Testis (tissue), 3 donors: ENCODE results near the gene CNTN5. TPM values are rescaled to one million over a fixed set of nuclear protein-coding genes. Genes with fewer than 3 reads are reported as not detected.

Experiments
- DNase-seq: peaks from one replicate; pipeline ENCODE4 v3.0.0-alpha.2; 2019
- H3K27ac ChIP-seq, 2 donors: fragments of 200-600 bp; sonication (generic); one replicate each; pipeline ENCODE4 v1.5.1; 2019
- H3K27me3 ChIP-seq: fragments of 200-600 bp; sonication (generic); one replicate; pipeline ENCODE4 v1.5.1; 2019
- H3K36me3 ChIP-seq: fragments of 200-600 bp; sonication (generic); one replicate; pipeline ENCODE4 v1.5.1; 2017; ENCODE audit warnings: low read depth; ENCODE audit errors: missing control alignments
- H3K4me1 ChIP-seq: fragments of 200-600 bp; sonication (generic); one replicate; pipeline ENCODE4 v1.5.1; 2019
- H3K4me3 ChIP-seq, 2 donors: fragments of 200-600 bp; sonication (generic); one replicate each; pipeline ENCODE4 v1.5.1; 2017 to 2019
- H3K9me3 ChIP-seq: fragments of 200-600 bp; sonication (generic); one replicate; pipeline ENCODE4 v1.5.1; 2017
- CTCF ChIP-seq, 3 experiments: fragments of 450-650 bp in 2 of 3; fragments of 200-600 bp in 1 of 3; sonication (generic) in 1 of 3; IDR thresholded peaks; one replicate each; pipeline ENCODE4 v1.5.1; 2016 to 2019; ENCODE audit warnings: antibody characterized with exemption in 3 of 3, mild to moderate bottlenecking in 2 of 3, moderate library complexity in 1 of 3
- POLR2A ChIP-seq: fragments of 450-650 bp; IDR thresholded peaks from one replicate; pipeline ENCODE4 v1.6.1; 2017; ENCODE audit warnings: antibody characterized with exemption, mild to moderate bottlenecking, moderate library complexity
- WGBS, 2 donors: methylation state at CpG; one replicate each; pipeline ENCODE4 v1.1.5; 2018; 5-methylcytosine and 5-hydroxymethylcytosine counted together
- intact Hi-C: fragments of 100-400 bp; cut with DNase I; formaldehyde crosslinking; loops from one replicate; pipeline ENCODE4 v1.15.1; 2023; ENCODE audit warnings: low total_unique reads
- polyA plus RNA-seq: library from polyadenylated mRNA; stranded (reverse); fragments of 350-450 nt; fragmentation: Illumina TruSeq; extraction: RNeasy Lipid Tissue Mini Kit (QIAGEN cat#74804); gene quantifications from one replicate; pipeline ENCODE4 v1.2.3, GENCODE V29; 2014; ENCODE audit warnings: low read depth, low replicate concordance; ENCODE audit not compliant: insufficient read depth
- total RNA-seq, 2 donors: library from RNA; depleted of rRNA; stranded (reverse); fragments of >200 nt; gene quantifications; one replicate each; pipeline ENCODE4 v1.2.3, GENCODE V29; 2016

CNTN5 gene
- total and polyA plus RNA-seq, 3 donors from 2014 or later: 0.55 to 0.99 (median 0.78) TPM

GRCh38 chr11:99676292-99676691, 655.5 kb downstream of the CNTN5 start:
- no peaks in the 10 kb centered on the region for H3K9me3 ChIP-seq
- intact Hi-C loops: no loop called here
- H3K36me3 ChIP-seq: no peaks in the 10 kb centered on the region
- no peaks in the 10 kb centered on the region for H3K27me3 ChIP-seq
- TF ChIP-seq POLR2A (no peak), CTCF (IDR thresholded peaks at IDR 0.05) (no peak)
- no peak for DNase-seq
- 73 to 81% methylated on average over 4 of the region's 4 CpGs for WGBS, 2 donors
- H3K4me3 ChIP-seq: no peak overlapping the region
- H3K27ac ChIP-seq: no peak overlapping the region
- H3K4me1 ChIP-seq: peaks cover 4% of the 10 kb centered on the region

GRCh38 chr11:99682171-99682570, 661.4 kb downstream of the CNTN5 start:
- Histone ChIP-seq H3K36me3 (no peaks in the 10 kb centered on the region), H3K4me1 (peaks cover 4% of the 10 kb centered on the region), H3K27me3 (no peaks in the 10 kb centered on the region), H3K27ac (no peak overlapping the region), H3K9me3 (no peaks in the 10 kb centered on the region), H3K4me3 (no peak overlapping the region)
- WGBS, 2 donors: 88 to 92% methylated on average over 1 of the region's 1 CpG
- no peak for DNase-seq
- intact Hi-C loops: no loop called here
- TF ChIP-seq CTCF (IDR thresholded peaks at IDR 0.05) (no peak), POLR2A (no peak)

GRCh38 chr11:99682646-99683045, 661.9 kb downstream of the CNTN5 start:
- Histone ChIP-seq H3K9me3 (no peaks in the 10 kb centered on the region), H3K36me3 (no peaks in the 10 kb centered on the region), H3K27me3 (no peaks in the 10 kb centered on the region), H3K4me3 (no peak overlapping the region), H3K27ac (no peak overlapping the region), H3K4me1 (peaks cover 2% of the 10 kb centered on the region)
- intact Hi-C loops: no loop called here
- 51 to 54% methylated on average over 1 of the region's 1 CpG for WGBS, 2 donors
- no peak for DNase-seq
- TF ChIP-seq POLR2A: no peak
- no peak for TF ChIP-seq CTCF (IDR thresholded peaks at IDR 0.05)

- Histone ChIP-seq H3K36me3 (no peaks in the 10 kb centered on the region), H3K4me1 (no peaks in the 10 kb centered on the region), H3K4me3 (no peak overlapping the region), H3K27me3 (no peaks in the 10 kb centered on the region), H3K9me3 (no peaks in the 10 kb centered on the region), H3K27ac (no peak overlapping the region)
- TF ChIP-seq CTCF (IDR thresholded peaks at IDR 0.05) (no peak), POLR2A (no peak)
- WGBS, 2 donors: 92 to 94% methylated on average over 3 of the region's 3 CpGs
- intact Hi-C loops: no loop called here
- no peak for DNase-seq
Measured at GRCh38 chr11:99683933-99684332, 663.2 kb downstream of the CNTN5 start.

- DNase-seq: no peak
- TF ChIP-seq CTCF (IDR thresholded peaks at IDR 0.05) (no peak), POLR2A (no peak)
- Histone ChIP-seq H3K27ac (no peak overlapping the region), H3K4me1 (no peaks in the 10 kb centered on the region), H3K4me3 (no peak overlapping the region), H3K27me3 (no peaks in the 10 kb centered on the region), H3K36me3 (no peaks in the 10 kb centered on the region), H3K9me3 (no peaks in the 10 kb centered on the region)
- intact Hi-C loops: no loop called here
- 59 to 73% methylated on average over 3 of the region's 3 CpGs for WGBS, 2 donors
Measured at GRCh38 chr11:99686838-99687237, 666.1 kb downstream of the CNTN5 start.
